A172 (cell line): ENCODE measurements around the gene MCC. TPM values are rescaled to one million over a fixed set of nuclear protein-coding genes. Genes with fewer than 3 reads are reported as not detected.
A peak's percentile ranks its signal among the peaks of the same experiment; 100 is the strongest.

Experiments
- DNase-seq: peaks from one replicate; pipeline ENCODE4 v3.0.0-alpha.2; 2015; ENCODE audit warnings: low spot score
- total RNA-seq: library from RNA; depleted of rRNA; stranded (reverse); fragments of >200 nt; shearing (Covaris generic); gene quantifications from 2 replicates; pipeline ENCODE4 v1.2.3, GENCODE V29; 2014

The MCC gene
- total RNA-seq, 1 experiment from 2014 or later = 1.8 TPM

DNA sequence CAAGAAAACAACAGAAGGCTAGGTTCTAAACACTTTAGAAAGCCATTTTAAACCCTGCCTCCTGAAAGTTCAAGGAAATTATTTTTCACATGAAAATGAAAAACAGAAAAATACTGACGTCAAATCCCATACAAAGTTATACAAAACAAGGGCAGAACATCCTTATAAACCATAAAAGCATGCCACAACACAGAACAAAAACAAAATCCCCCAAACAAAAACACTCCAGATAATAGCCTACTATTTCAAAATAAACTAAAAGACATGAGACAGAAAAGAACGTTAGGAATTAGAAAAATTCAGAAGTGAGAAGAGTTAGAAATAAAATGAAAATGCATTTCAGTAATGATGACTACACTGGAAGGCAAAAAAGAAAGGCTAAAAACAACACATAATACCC, 338.0 kb downstream of the MCC start:
- no peak for DNase-seq

- no peak for DNase-seq
Observed at GRCh38 chr5:113147537-113147936, 340.7 kb downstream of the MCC start.

DNA sequence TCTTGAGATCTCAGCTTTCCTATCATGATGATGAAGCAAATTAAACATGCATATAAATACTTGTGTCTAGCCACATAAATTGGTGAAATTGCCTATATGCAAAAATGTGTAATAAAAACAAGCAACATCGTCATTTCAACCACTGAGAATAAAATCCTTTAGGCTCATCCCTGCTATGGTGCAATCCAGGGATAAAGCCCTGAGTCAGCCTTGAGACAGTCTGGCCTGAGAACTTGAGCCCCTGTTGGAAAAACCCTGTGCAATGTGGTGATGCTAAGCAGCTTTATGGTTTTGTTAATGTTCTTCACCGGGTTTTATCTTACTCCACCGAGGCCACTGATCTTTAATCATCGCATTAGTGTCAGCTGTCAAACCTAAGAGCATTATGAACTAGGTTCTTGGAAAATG, 341.1 kb downstream of the MCC start:
- peak; percentile 9 for DNase-seq

DNA sequence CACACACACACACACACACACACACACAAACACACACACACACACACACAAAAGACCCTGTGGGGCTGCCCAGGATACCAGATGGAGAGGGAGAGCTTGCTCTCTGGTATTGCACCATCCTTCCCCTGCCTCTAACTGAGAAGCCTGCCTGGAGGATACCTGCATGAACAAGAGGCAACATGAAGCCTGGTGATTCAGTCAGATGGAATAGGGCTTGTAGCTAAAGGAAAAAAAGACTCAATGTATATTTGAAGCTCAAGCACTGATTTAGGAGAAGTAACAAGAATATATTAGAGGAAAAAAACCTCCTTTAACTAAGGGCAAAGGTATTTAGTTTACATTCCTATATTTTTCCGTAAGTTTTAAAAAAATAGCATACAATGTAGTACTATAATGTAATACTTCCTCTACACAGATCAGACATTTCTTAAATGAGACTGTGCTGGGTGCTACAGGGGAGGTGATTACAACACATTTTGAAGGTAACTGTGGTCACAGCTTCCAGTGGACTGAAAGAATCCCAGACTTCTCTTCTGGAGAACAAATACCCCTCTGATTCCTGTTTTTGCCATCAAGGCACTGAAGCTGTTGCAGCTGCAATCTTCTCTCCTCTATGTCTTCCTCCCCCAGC, 342.4 kb downstream of the MCC start:
- no peak for DNase-seq

DNA sequence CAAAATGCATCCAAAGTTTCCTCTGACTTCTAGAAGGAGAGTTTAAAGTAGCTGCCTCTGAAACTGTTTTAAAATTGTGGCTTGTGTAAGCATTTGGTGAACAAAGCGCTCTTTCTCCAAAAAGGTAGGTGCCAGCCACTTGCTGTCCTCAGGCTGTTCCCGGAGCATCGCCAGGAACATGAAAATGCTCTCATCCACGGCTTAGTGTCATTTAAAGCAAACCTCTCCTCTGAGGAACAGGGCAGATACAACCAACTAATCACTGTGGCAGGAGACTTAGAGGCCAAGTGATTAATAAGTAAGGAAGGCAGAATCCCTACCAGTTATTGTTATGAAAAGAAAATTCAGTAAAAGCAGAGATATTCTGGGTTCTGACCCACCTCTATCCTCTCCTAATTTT, 346.1 kb downstream of the MCC start:
- no peak for DNase-seq

DNA sequence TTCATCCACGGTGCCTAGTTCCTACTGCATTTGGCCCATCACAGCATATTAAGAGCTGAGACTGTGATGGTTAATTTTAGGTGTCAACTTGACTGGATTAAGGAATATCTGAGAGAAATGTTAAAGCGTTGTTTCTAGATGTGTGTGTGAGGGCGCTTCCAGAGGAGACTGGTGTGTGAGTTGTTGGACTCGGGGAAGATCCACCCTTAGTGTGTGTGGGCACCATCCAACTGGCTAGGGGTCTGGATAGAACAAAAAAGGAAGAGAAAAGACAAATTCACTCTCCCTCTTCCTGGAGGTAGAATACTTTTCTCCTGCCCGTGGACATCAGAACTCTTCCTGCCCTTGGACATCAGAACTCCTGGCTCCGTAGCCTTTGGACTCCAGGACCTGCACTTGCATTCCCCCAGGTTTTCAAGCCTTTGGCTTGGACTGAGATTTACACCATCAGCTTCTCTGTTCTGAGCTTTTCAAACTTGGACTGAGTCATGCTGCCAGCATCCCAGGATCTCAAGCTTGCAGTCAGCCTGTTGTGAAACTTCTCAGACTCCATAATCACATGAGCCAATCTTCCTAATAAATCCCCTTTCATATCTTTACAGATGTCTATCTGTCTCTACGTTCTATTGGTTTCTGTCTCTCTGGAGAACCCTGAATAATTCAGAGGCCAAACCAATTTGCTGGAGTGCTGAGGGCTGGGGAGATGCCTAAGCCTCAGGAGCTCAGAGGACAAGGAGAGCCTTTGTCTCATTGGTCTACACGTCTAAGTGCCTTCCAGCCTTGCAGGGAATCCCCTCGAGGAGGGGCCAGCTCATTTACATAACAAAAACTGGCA, 347.2 kb downstream of the MCC start:
- DNase-seq = peak; percentile 22

DNA sequence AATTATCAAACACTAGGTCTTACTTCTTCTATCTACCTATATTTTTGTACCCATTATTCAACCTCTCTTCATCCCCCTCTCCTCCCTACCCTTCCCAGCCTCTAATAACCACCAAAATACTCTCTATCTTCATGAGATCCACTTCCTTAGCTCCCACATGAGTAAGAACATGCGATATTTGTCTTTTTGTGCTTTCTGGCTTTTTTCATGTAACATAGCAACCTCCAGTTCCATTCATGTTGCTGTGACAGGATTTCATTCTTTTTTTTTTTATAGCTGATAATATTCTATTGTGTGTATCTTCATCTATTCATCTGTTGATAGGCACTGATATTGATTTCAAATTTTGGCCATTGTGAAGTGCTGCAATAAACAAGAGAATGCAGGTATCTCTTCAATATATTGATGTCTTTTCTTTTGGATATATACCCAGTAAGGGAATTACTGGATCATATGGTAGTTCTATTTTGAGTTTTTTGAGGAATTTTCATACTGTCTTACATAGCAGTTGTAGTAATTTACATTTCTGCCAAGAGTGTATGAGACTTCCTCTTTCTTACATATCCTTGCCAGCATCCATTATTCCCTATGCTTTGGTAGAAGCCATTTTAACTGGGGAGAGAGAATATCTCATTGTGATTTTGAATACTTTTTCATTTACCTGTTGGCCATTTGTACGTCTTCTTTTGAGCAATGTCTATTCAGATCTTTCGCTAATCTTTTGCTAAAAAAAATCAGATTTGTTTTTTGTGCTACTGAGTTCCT, 354.9 kb downstream of the MCC start:
- DNase-seq = no peak

- no peak for DNase-seq
Observed at GRCh38 chr5:113132564-113132963, 355.7 kb downstream of the MCC start.

DNA sequence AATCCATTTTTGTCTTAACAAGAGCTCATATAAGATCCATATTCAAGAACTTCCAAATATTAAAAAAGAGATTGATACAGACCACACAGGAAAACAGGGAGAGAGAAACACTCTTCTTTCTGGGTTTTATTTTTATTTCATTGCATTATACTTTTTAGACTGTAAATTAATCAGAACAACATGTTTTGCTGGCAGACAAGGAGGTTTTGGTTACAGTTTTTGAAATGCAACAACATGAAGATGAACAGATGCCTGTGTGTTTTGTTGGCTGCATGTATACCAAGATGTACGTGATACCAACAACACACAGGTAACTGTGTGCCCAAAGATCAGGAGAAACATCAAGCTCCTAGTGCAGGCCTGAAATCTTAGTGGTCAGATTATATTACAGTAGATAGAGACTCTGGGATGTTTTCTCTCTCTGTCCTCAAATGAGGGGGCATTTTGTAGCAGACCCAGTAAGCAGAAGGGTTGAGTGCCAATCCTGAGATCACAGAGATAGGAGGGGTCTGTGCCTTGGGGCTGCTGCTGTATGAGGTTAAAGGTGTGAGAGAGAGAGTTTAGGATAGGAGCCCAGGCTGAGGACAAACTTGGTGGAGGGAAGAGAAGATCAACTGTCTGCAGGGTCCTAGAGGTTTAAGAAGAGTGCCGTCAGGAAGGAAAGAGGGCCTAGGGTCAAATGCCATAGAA, 359.5 kb downstream of the MCC start:
- DNase-seq = no peak

GRCh38 chr5:113128082-113128481, 360.2 kb downstream of the MCC start:
- no peak for DNase-seq

DNA sequence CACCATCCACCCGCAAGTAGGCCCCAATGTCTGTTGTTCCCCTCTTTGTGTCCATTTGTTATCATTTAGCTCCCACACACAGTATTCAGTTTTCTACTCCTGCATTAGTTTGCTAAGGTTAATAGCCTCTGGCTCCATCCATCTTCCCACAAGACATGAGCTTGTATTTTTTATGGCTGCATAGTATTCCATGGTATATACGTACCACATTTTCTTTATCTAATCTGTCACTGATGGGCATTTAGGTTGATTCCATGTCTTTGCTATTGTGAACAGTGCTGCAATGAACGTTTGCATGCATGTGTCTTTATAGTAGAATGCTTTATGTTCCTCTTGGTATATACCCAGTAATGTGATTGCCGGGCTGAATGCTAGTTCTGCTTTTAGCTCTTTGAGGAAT, 361.2 kb downstream of the MCC start:
- DNase-seq = no peak

GRCh38 chr5:113125371-113125770, 362.9 kb downstream of the MCC start:
- DNase-seq = no peak

GRCh38 chr5:113124914-113125313, 363.3 kb downstream of the MCC start:
- no peak for DNase-seq

DNA sequence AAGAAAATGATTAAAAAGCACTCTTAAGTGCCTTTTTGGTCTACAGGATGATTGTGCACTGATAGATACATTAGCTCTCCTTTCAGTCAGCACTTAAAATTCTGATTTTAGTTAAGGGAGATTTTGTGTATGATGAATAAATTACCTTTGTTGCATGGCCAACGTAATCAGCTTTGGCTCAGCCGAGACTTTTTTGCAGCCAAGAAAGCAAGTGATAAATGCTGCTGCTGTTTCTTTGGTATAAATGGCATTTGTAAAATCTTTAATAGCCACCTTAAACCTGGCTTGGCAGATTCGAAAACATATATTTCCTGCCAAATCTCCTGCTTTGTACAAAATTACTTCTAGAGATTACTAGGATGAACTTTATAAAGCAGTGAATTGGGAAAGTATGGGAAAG, 364.0 kb downstream of the MCC start:
- DNase-seq = no peak

DNA sequence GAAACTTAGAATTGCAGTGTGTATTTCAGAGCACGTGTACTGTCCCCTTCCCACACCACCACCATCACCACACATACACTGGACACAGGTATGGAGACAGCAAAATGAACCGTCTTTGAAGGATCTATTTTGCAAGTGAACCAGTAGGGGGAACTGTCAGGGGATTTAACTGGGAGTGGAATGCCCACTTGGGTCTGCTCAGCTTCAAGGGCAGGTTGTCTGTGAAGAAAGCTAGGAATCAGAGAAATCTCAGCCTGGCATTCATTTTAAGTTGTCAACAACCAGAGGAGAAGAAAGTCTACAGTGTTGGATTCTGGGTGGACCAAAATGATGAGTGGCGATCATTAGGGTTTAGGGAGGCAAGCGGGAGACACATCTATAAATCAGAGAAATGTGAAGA, 364.6 kb downstream of the MCC start:
- DNase-seq = peak; percentile 13

GRCh38 chr5:113122053-113122452, 366.2 kb downstream of the MCC start:
- no peak for DNase-seq

DNA sequence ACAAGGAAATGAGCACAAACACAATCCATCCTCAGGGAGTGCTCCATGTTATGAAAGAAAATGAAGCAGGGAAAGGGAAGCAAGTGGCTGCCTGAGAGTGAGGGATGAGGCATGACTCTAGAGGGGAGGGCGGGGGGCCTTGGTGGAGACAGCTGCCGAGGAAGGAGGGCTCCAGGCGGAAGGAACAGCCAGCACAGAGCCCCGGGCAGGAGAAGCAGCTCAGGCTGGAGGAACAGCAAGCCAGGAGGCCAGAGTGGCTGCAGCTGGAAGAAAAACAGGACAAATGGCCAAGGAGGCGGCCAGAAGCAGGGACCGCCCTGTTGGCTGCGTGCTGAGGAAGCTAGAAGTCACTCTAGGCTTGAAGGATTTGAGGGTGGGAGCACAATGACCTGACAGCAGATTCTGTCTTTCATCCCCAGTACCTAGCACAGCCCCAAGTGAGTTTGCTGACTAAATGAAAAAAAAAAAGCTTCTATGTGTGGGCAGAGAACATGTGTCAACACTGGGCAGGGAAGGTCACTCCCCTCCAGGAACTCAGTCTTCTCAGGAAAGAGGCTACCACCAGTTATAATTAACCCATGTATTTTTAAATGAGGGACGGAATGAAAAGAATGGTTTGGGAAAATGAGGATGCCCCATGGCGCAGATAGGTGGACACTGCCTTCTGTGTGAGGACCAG, 368.9 kb downstream of the MCC start:
- DNase-seq = no peak

DNA sequence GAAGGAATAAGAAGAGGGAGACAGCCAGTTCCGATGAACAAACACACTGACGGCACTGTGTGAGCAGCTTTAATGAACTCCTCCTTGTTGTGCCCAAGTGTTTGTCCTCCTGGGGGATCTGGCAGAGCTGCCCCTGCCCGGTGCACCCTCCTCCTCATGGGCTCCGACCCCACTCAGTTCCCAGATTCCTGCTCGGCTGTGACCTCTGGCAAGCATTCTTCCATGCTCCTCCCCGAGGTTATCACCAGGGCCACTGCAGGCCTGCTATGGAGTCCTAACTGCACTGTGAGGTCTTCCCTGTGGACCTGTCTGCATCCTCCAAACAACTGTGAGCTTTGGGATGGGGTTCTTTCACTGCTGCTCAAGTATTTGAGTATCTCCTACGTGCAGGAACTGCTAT, 369.5 kb downstream of the MCC start:
- no peak for DNase-seq

DNA sequence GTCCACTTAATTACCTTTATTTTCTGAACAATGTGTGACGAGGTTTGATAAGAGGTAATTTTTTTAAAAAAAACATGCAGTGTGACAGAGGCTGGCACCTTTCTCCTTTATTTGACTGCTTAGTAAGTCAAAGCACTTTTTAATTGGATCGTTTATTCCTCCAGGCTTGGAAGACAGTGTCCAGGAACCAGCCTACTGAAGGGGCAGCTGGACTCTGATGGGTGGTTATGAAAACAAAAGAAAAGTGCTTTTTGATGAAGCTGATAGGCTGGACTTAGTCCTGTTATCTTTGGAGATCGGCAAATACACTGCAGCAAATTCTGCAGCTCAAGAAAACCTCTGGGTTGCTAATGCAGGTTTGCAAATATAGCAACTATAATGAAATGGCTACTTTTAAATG, 370.0 kb downstream of the MCC start:
- no peak for DNase-seq

DNA sequence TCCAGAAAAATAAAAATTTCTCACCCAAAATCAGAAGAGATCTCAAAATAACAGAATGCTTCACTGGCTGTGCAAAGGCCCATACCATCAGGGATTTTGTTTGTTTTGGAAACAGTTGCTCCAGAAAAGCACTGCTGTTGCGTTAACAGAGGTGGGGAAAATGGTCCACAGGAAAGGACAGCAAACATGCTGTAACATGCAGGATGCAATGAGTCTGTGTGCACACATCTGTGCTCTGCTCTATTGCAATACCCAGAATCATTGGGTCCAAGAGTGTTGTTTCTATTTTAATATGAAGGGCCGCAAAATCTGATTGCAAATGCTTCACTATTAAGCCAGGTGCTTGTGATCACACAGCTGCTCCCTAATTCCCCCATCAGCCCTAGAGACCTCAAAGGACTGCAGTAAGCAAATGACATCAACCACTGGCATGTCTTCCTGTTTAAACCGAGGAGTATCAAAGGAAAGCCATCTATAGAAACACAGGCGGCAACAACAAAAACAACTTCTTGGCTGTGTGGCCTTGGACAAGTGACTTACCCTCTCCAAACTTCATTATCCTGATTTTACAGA, 370.6 kb downstream of the MCC start:
- DNase-seq = no peak

DNA sequence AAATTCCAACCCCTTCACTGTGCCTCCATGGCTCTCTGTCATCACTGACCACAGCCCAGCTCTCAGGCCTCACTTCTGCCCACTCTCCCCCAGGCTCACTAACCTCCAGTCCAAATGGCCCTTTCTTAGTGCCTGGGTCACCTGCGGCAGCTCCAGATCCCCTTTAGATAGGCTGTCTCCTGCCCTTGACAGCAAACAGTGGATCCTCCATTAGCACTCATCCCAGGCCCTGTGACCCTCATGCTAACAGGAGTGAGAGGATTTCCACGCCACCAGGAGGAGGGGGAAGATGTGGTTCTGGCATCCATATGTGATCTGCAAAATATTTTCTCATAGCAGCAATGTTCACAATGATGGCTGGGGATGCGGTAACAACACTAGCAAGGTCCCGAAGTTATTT, 372.3 kb downstream of the MCC start:
- DNase-seq = no peak
